Esophagus muscularis mucosa (tissue), 4 donors: ENCODE measurements around the gene HSDL1. TPM values are rescaled to one million over a fixed set of nuclear protein-coding genes. Genes with fewer than 3 reads are reported as not detected.
"Not testable (repeated sequence)": the region's sequence is repeated elsewhere in the genome, so short reads cannot be mapped to it uniquely, and the experiment has no call there.

ENCODE experiments used
- DNase-seq: peaks from one replicate; pipeline ENCODE4 v3.0.0-alpha.2; 2017; ENCODE audit errors: extremely low spot score
- H3K27ac ChIP-seq, 4 donors: fragments of 200-600 bp; sonication (generic); replicated peaks in 1 of 4; 1 replicate in 3 of 4; 2 replicates in 1 of 4; pipeline ENCODE4 v1.5.1; 2016 to 2019; ENCODE audit warnings: mild to moderate bottlenecking in 1 of 4
- H3K27me3 ChIP-seq, 4 donors: fragments of 200-600 bp; sonication (generic); one replicate each; pipeline versions ENCODE4 v1.5.1 to v1.6.0; 2016 to 2019
- H3K36me3 ChIP-seq, 4 donors: fragments of 200-600 bp; sonication (generic); one replicate each; pipeline ENCODE4 v1.5.1; 2016 to 2019
- H3K4me1 ChIP-seq, 4 donors: fragments of 200-600 bp; sonication (generic); one replicate each; pipeline ENCODE4 v1.5.1; 2016 to 2019
- H3K4me3 ChIP-seq, 4 donors: fragments of 200-600 bp; sonication (generic); 1 replicate in 2 of 4; 2 replicates in 2 of 4; pipeline ENCODE4 v1.5.1; 2016 to 2019; ENCODE audit warnings: mild to moderate bottlenecking in 4 of 4, moderate library complexity in 1 of 4
- H3K9me3 ChIP-seq, 4 donors: fragments of 200-600 bp; sonication (generic); 1 replicate in 3 of 4; 2 replicates in 1 of 4; pipeline ENCODE4 v1.5.1; 2016 to 2019
- CTCF ChIP-seq, 3 experiments: fragments of 200-600 bp in 2 of 3; fragments of 450-650 bp in 1 of 3; sonication (generic) in 2 of 3; IDR thresholded peaks; one replicate each; pipeline ENCODE4 v1.5.1; 2017 to 2019; ENCODE audit warnings: antibody characterized with exemption in 3 of 3, mild to moderate bottlenecking in 2 of 3, moderate library complexity in 1 of 3
- EP300 ChIP-seq: sonication (generic); formaldehyde crosslinking; IDR thresholded peaks from one replicate; pipeline ENCODE4 v1.6.1; 2017; ENCODE audit warnings: antibody characterized with exemption
- POLR2A ChIP-seq: fragments of 450-650 bp; IDR thresholded peaks from one replicate; pipeline ENCODE4 v1.6.1; 2017; ENCODE audit warnings: antibody characterized with exemption, moderate library complexity, mild to moderate bottlenecking, low read depth
- POLR2AphosphoS5 ChIP-seq, 2 donors: sonication (generic); formaldehyde crosslinking; IDR thresholded peaks; one replicate each; pipeline ENCODE4 v1.6.1; 2017; ENCODE audit warnings: antibody characterized with exemption in 2 of 2
- WGBS: methylation state at CpG from one replicate; pipeline ENCODE4 v1.1.5; 2018; 5-methylcytosine and 5-hydroxymethylcytosine counted together
- intact Hi-C: fragments of 100-400 bp; cut with DNase I; formaldehyde crosslinking; loops from one replicate; pipeline ENCODE4 v1.15.1; 2023
- total RNA-seq, 4 donors: library from RNA; depleted of rRNA; stranded (reverse); fragments of >200 nt; gene quantifications; one replicate each; pipeline versions ENCODE4 v1.1.0 to v1.2.1, GENCODE V29; 2016

The HSDL1 gene
- total RNA-seq, 4 donors from 2014 or later = 7.1 to 14.6 (median 11.4) TPM

GRCh38 chr16:84119368-84119767 is 25.6 kb downstream of the HSDL1 start:
- Histone ChIP-seq H3K4me3 (no peak overlapping the region), H3K9me3 (no peaks in the 10 kb centered on the region), H3K4me1 (peaks cover 22 to 26% (median 26%) of the 10 kb centered on the region in 4 donors), H3K27ac (no peak overlapping the region), H3K27me3 (no peaks in the 10 kb centered on the region), H3K36me3 (peaks cover 0 to 26% (median 17%) of the 10 kb centered on the region in 4 donors)
- 93% methylated on average over 11 of the region's 13 CpGs for WGBS
- no peak for DNase-seq
- no peak for TF ChIP-seq CTCF (IDR thresholded peaks at IDR 0.05)
- TF ChIP-seq POLR2A = no peak
- TF ChIP-seq POLR2AphosphoS5 (IDR thresholded peaks at IDR 0.05) = no peak
- TF ChIP-seq EP300 = no peak
- intact Hi-C loops = loop anchor here (10.0 kb wide), 1 partner anchor 65 kb away; the partner anchor contains the start of gene TAF1C

DNA sequence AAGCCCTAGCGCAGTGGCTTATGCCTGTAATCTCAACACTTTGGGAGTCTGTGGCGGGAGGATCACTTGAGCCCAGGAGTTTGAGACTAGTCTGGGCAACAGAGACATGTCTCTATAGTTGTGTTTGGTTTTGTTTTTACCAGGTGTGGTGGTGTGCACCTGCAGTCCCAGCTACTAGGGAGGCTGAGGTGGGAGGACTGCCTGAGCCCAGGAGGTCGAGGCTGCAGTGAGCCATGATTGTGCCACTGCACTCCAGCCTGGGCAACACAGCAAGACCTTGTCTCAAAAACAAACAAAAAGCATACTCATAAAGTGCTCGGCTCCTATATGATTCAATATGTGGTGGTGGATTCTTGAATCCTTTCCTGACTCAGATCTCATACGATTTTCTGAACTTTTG is 26.7 kb downstream of the HSDL1 start:
- H3K9me3 ChIP-seq, DNase-seq, H3K27ac ChIP-seq, H3K4me3 ChIP-seq, H3K27me3 ChIP-seq: not testable (repeated sequence)
- peaks cover 24 to 36% (median 29%) of the 10 kb centered on the region in 4 donors for H3K4me1 ChIP-seq
- intact Hi-C loops = loop anchor here (10.0 kb wide), 1 partner anchor 66 kb away; the partner anchor contains the start of gene TAF1C
- H3K36me3 ChIP-seq = peaks cover 0 to 15% (median 10%) of the 10 kb centered on the region in 4 donors
- 88% methylated on average over 5 of the region's 5 CpGs for WGBS

GRCh38 chr16:84117494-84117843 is 27.5 kb downstream of the HSDL1 start:
- intact Hi-C loops = loop anchor here (10.0 kb wide), 1 partner anchor 67 kb away; the partner anchor contains the start of gene TAF1C
- H3K4me3 ChIP-seq = peak overlapping the region; percentile 80 to 99 (median 96)
- H3K27me3 ChIP-seq = no peaks in the 10 kb centered on the region
- WGBS = 10% methylated on average over 12 of the region's 12 CpGs
- peaks cover 24 to 39% (median 29%) of the 10 kb centered on the region in 4 donors for H3K4me1 ChIP-seq
- no peak for DNase-seq
- no peaks in the 10 kb centered on the region for H3K9me3 ChIP-seq
- TF ChIP-seq POLR2AphosphoS5 (IDR thresholded peaks at IDR 0.05) (no peak), POLR2A (no peak), CTCF (IDR thresholded peaks at IDR 0.05) (no peak), EP300 (no peak)
- peak overlapping the region; percentile 91 to 97 (median 96) for H3K27ac ChIP-seq
- H3K36me3 ChIP-seq = peaks cover 0 to 7% (median 3%) of the 10 kb centered on the region in 4 donors

DNA sequence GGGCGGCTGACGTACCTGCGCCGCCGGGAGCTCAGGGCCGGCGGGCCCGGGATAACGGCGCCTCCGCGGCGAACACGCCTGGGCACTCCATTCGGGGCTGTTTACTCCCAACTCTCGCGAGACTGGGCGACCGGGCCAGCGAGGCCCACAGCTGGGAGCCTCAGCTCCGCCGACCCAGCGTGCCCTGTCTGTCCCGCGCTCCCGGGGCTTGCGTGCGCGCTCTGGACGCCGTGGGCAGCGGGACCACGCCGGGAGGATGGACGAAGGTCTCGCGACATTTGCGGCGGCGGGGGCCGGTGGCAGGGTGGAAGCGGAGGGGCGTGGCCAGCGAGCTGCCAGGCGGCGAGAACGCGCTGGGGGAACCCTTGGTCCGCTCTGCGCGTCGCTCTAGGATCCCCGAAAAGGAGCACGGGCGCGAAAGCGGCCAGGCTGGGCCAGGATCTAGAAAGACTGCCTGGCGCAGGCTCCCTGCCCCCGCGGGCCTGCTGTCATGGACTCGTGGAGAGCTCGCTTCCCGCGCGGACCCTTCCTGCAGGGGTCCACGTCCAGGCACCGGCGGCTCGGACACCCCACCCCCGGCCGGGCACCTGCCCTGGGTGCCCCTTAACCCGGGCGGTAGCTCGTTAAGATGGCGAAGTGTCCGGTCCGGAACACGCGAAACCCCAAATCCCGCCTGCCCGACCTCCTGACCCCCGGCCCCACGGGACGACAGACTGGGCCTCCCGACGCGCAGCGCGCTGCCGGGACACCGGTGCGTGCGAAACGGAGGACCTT is 28.1 kb downstream of the HSDL1 start, which contains the start of gene MBTPS1:
MBTPS1 (minus strand) TSS at position 223 of the 774 bp plus-strand sequence. CDS start 15,159 bp downstream, outside the sequence.
- intact Hi-C loops = loop anchor here (10.0 kb wide), 1 partner anchor 68 kb away; the partner anchor contains the start of gene TAF1C
- H3K36me3 ChIP-seq = peaks cover 0 to 1% (median 0%) of the 10 kb centered on the region in 4 donors
- DNase-seq = peak; percentile 98
- H3K4me1 ChIP-seq = peaks cover 24 to 39% (median 30%) of the 10 kb centered on the region in 4 donors
- peak within 1 kb of the TSS; percentile 80 to 99 (median 96) for H3K4me3 ChIP-seq
- peak within 1 kb of the TSS; percentile 91 to 97 (median 96) for H3K27ac ChIP-seq
- TF ChIP-seq POLR2A (peak; percentile 45), POLR2AphosphoS5 (IDR thresholded peaks at IDR 0.05) (peak; percentile 91 to 96), EP300 (no peak), CTCF (IDR thresholded peaks at IDR 0.05) (peak in 1 of 3 experiments; percentile 42)
- no peaks in the 10 kb centered on the region for H3K9me3 ChIP-seq
- 2% methylated on average over 29 of the region's 94 CpGs for WGBS
- no peaks in the 10 kb centered on the region for H3K27me3 ChIP-seq

DNA sequence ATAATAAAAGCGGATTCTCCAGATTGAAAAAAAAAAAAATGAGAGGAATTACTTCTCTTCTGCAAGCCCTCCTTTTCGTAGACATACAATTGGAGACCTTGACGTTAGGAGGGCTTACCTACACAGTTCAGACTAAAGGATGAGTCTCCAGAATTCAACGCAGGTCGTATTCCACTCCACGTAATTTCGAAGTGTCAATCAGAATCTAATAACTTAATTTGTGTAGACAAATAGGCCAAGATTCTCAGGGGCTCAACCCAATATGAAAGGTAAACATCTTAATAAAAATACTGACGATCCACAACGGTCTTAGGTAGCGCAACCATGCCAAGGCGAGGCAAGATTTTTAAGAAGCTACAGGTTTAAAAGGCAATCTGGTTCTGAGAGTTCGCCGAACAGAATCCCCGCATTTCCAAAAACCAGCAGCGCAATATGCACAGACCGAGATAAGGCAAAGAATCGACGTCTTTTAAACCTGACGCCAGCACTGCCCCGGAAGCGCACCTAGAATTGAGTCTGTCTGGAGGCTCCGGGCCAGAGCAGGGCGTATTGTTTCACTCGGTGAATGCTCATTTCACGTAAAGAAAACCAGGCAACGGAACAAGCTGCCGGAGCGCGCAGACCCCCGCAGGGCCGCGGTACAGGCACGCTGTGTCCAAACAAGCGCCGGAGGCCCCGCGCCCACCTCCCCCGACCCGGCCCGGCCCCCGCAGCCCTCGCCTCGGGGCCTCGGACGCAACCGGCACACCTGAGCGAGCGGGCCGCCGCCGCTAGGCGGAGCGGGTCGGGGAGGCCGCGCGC is 28.9 kb downstream of the HSDL1 start:
- TF ChIP-seq EP300 (no peak), POLR2A (no peak), CTCF (IDR thresholded peaks at IDR 0.05) (peak in 1 of 3 experiments; percentile 50), POLR2AphosphoS5 (IDR thresholded peaks at IDR 0.05) (no peak)
- Histone ChIP-seq H3K4me1 (peaks cover 24 to 40% (median 34%) of the 10 kb centered on the region in 4 donors), H3K9me3 (no peaks in the 10 kb centered on the region), H3K4me3 (peak overlapping the region; percentile 80 to 99 (median 96)), H3K36me3 (no peaks in the 10 kb centered on the region), H3K27ac (peak overlapping the region; percentile 91 to 97 (median 96)), H3K27me3 (no peaks in the 10 kb centered on the region)
- WGBS = 2% methylated on average over 26 of the region's 57 CpGs
- intact Hi-C loops = loop anchor here (10.0 kb wide), 1 partner anchor 69 kb away; the partner anchor contains the start of gene TAF1C
- no peak for DNase-seq

GRCh38 chr16:84111949-84112348 is 33.0 kb downstream of the HSDL1 start:
- H3K36me3 ChIP-seq = peaks cover 0 to 25% (median 10%) of the 10 kb centered on the region in 4 donors
- 93% methylated on average over 3 of the region's 3 CpGs for WGBS
- intact Hi-C loops = loop anchor here (10.0 kb wide), 1 partner anchor 73 kb away; the partner anchor contains the start of gene TAF1C

More at GRCh38 chr16:84111949-84112348, 33.0 kb downstream of the HSDL1 start:
- not testable (repeated sequence) for H3K9me3 ChIP-seq, DNase-seq, H3K27me3 ChIP-seq, H3K4me3 ChIP-seq, H3K27ac ChIP-seq
- H3K4me1 ChIP-seq = peaks cover 24 to 64% (median 50%) of the 10 kb centered on the region in 4 donors
